Breast epithelium (tissue), 4 donors: ENCODE results near the gene IGFBP1. TPM values are rescaled to one million over a fixed set of nuclear protein-coding genes. Genes with fewer than 3 reads are reported as not detected.

ENCODE experiments used
- DNase-seq, 2 donors: peaks; one replicate each; pipeline ENCODE4 v3.0.0-alpha.2; 2019; ENCODE audit warnings: low spot score in 2 of 2
- H3K27ac ChIP-seq, 2 donors: fragments of 200-600 bp; sonication (generic) in 1 of 2; one replicate each; pipeline ENCODE4 v1.5.1; 2016 to 2019; ENCODE audit warnings: mild to moderate bottlenecking in 1 of 2
- H3K27me3 ChIP-seq, 2 donors: fragments of 200-600 bp; sonication (generic) in 1 of 2; one replicate each; pipeline versions ENCODE4 v1.5.1 to v1.6.0; 2017 to 2019; ENCODE audit warnings: control low read depth in 1 of 2, mild to moderate bottlenecking in 1 of 2
- H3K36me3 ChIP-seq: fragments of 200-600 bp; one replicate; pipeline ENCODE4 v1.5.1; 2019
- H3K4me1 ChIP-seq, 2 donors: fragments of 200-600 bp; sonication (generic); one replicate each; pipeline ENCODE4 v1.5.1; 2016 to 2019; ENCODE audit warnings: control low read depth in 1 of 2
- H3K4me3 ChIP-seq, 3 donors: fragments of 200-600 bp; sonication (generic); 1 replicate in 2 of 3; 2 replicates in 1 of 3; pipeline ENCODE4 v1.5.1; 2016 to 2019; ENCODE audit warnings: mild to moderate bottlenecking in 3 of 3, moderate library complexity in 2 of 3
- H3K9me3 ChIP-seq, 2 donors: fragments of 200-600 bp; sonication (generic) in 1 of 2; one replicate each; pipeline ENCODE4 v1.5.1; 2016 to 2019; ENCODE audit warnings: control low read depth in 1 of 2
- POLR2A ChIP-seq: fragments of 450-650 bp; IDR thresholded peaks from one replicate; pipeline ENCODE4 v1.6.1; 2016; ENCODE audit warnings: antibody characterized with exemption, mild to moderate bottlenecking, moderate library complexity
- POLR2AphosphoS5 ChIP-seq, 3 donors: sonication (generic); formaldehyde crosslinking; IDR thresholded peaks; one replicate each; pipeline ENCODE4 v1.6.1; 2017; ENCODE audit warnings: antibody characterized with exemption in 3 of 3
- intact Hi-C: fragments of 100-400 bp; cut with DNase I; formaldehyde crosslinking; loops from one replicate; pipeline ENCODE4 v1.15.1; 2023; ENCODE audit warnings: low total_unique reads
- total RNA-seq, 3 donors: library from RNA; depleted of rRNA; stranded (reverse); fragments of >200 nt; gene quantifications; one replicate each; pipeline ENCODE4 v1.1.0, GENCODE V29; 2016
- TF ChIP-seq, protein P1 (sequence below), 3 donors: fragments of 450-650 bp; IDR thresholded peaks; one replicate each; pipeline ENCODE4 v1.5.1; 2016 to 2017; ENCODE audit warnings: antibody characterized with exemption in 3 of 3, mild to moderate bottlenecking in 3 of 3, moderate library complexity in 3 of 3

IGFBP1 gene
- total RNA-seq, 3 donors from 2014 or later = 0.98 to 1.3 TPM; not detected in 1

GRCh38 chr7:45863715-45864114 lies 24.6 kb upstream of the IGFBP1 start:
- Histone ChIP-seq H3K36me3 (no peaks in the 10 kb centered on the region), H3K27ac (no peak overlapping the region), H3K4me1 (no peaks in the 10 kb centered on the region), H3K4me3 (no peak overlapping the region), H3K27me3 (no peaks in the 10 kb centered on the region), H3K9me3 (peaks cover 0 to 4% of the 10 kb centered on the region in 2 donors)
- TF ChIP-seq POLR2A = no peak
- TF ChIP-seq, protein P1, sequence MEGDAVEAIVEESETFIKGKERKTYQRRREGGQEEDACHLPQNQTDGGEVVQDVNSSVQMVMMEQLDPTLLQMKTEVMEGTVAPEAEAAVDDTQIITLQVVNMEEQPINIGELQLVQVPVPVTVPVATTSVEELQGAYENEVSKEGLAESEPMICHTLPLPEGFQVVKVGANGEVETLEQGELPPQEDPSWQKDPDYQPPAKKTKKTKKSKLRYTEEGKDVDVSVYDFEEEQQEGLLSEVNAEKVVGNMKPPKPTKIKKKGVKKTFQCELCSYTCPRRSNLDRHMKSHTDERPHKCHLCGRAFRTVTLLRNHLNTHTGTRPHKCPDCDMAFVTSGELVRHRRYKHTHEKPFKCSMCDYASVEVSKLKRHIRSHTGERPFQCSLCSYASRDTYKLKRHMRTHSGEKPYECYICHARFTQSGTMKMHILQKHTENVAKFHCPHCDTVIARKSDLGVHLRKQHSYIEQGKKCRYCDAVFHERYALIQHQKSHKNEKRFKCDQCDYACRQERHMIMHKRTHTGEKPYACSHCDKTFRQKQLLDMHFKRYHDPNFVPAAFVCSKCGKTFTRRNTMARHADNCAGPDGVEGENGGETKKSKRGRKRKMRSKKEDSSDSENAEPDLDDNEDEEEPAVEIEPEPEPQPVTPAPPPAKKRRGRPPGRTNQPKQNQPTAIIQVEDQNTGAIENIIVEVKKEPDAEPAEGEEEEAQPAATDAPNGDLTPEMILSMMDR (IDR thresholded peaks at IDR 0.05) = no peak
- TF ChIP-seq POLR2AphosphoS5 (IDR thresholded peaks at IDR 0.05) = no peak
- intact Hi-C loops = loop anchor here (10.0 kb wide), 1 partner anchor 719 kb away; no protein-coding TSS in a partner anchor
- no peak for DNase-seq

DNA sequence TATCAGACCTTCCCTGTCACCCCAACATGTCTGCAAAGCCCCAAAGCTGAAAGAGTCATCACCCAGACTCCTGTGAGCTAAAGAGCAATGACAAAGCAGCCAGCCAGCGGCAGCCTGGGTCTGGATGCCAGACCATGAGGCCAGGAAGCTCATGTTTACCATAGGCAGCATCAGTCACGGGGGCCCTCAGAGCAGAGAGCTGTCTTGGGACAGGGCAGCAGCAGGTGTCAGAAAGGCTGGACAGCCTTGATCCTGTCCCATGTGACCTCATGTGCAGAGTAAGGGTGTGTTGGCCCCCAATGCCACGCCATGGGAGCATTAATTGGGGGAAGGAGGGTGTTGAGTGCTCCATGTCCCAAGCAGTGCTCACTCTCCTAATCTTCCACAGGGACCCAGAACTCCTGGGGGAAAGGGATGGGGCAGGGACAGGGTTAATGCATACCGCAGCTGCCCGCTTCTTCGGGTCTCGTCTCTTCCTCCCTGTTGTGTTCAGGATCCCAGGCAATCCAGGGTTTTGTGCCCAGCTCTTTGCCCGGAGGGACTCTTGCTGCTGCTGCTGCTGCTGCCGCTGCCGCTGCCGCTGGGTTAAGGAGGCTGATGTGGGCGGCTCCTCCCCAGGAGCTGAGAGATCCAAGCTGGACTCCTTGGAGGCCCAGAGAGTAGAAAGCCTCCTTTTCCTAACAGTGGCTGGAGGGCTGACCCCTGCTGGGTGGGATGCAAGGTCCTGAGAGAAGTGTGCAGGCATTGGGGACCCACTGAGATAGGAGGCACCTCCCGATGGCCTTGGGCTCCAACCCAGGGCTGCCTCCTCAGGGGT lies 22.5 kb upstream of the IGFBP1 start:
- Histone ChIP-seq H3K36me3 (no peaks in the 10 kb centered on the region), H3K4me3 (no peak overlapping the region), H3K27ac (no peak overlapping the region), H3K9me3 (peaks cover 0 to 4% of the 10 kb centered on the region in 2 donors), H3K4me1 (no peaks in the 10 kb centered on the region), H3K27me3 (no peaks in the 10 kb centered on the region)
- no peak for DNase-seq
- no peak for TF ChIP-seq POLR2A
- TF ChIP-seq POLR2AphosphoS5 (IDR thresholded peaks at IDR 0.05) = no peak
- TF ChIP-seq, protein P1 (IDR thresholded peaks at IDR 0.05) = no peak
- intact Hi-C loops = loop anchor here (10.0 kb wide), 1 partner anchor 721 kb away; no protein-coding TSS in a partner anchor

- no peak overlapping the region for H3K4me3 ChIP-seq
- H3K9me3 ChIP-seq = peaks cover 0 to 4% of the 10 kb centered on the region in 2 donors
- H3K27ac ChIP-seq = no peak overlapping the region
- peak in 1 of 2 donors; percentile 40 for DNase-seq
- no peaks in the 10 kb centered on the region for H3K27me3 ChIP-seq
- intact Hi-C loops = loop anchor here (10.0 kb wide), 1 partner anchor 723 kb away; no protein-coding TSS in a partner anchor
- H3K4me1 ChIP-seq = no peaks in the 10 kb centered on the region
- TF ChIP-seq POLR2A (no peak), POLR2AphosphoS5 (IDR thresholded peaks at IDR 0.05) (no peak)
- TF ChIP-seq, protein P1 (IDR thresholded peaks at IDR 0.05) = no peak
- H3K36me3 ChIP-seq = no peaks in the 10 kb centered on the region
Observed at GRCh38 chr7:45867471-45867870, 20.8 kb upstream of the IGFBP1 start.

- intact Hi-C loops = loop anchor here (10.0 kb wide), 1 partner anchor 725 kb away; no protein-coding TSS in a partner anchor
- Histone ChIP-seq H3K9me3 (peaks cover 0 to 4% of the 10 kb centered on the region in 2 donors), H3K27ac (no peak overlapping the region), H3K4me1 (no peaks in the 10 kb centered on the region), H3K4me3 (no peak overlapping the region), H3K36me3 (no peaks in the 10 kb centered on the region), H3K27me3 (no peaks in the 10 kb centered on the region)
- DNase-seq = no peak
- TF ChIP-seq, protein P1 (IDR thresholded peaks at IDR 0.05) = no peak
- TF ChIP-seq POLR2A (no peak), POLR2AphosphoS5 (IDR thresholded peaks at IDR 0.05) (no peak)
Observed at GRCh38 chr7:45869426-45869825, 18.9 kb upstream of the IGFBP1 start.
